ENCODE results near the gene MAST3. TPM values are rescaled to one million over a fixed set of nuclear protein-coding genes. Genes with fewer than 3 reads are reported as not detected.

The MAST3 gene
- total and polyA plus RNA-seq, 12 donors = 1.6 to 19.1 (median 11.4) TPM

DNA sequence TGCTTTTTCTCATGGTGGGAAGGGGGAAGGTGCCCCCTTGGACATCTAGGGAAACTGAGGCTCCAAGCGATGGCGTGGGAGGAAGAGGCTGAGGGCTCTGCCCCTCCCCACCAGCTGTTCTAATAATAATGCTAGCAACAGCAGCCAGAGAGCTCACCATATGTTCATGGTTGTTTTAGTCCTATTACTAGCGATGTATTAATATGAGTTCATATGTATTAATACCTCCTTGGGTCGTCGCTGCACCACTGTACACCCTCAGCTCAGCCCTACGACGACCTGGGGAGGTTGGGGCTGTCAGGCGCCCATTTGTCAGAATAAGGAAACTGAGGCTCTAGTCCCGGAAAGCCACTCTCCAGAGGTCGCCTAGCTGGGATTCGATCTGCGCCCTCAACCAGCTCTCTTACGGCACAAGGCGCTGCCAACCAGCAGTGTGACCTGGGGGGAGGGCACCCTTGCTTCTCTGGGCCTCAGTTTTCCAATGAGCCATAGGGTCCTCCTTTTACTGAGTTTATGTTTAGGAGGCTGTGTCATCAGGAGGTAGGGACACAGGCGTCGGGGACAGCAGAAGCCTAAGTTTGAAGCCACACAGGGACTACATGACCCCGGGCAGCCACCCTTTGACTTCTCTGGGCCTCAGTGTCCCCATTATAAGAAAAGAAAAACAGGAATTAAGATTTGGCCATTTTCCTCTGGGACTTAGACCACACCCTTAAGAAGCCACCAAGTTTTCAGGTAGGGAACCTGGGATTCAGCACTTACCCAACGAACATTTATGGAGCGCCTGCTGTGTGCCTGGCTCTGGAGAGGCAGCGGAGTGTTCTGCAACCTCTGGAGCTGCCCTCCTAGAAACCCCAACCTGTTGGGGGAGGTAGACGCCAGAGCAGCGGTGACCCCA is 664 bp downstream of the MAST3 start:
- Histone ChIP-seq H3K9me3 (replicated peaks in 1 of 3) (no peaks in the 10 kb centered on the region), H3K4me1 (replicated peaks in 1 of 2) (peaks cover 7 to 16% of the 10 kb centered on the region in 2 donors), H3K27ac (no peak overlapping the region), H3K27me3 (no peaks in the 10 kb centered on the region), H3K4me3 (peak overlapping the region in 2 of 4 donors; percentile 43 to 69), H3K36me3 (replicated peaks in 1 of 2) (no peaks in the 10 kb centered on the region)
- peak in 1 of 7 donors; percentile 22 for DNase-seq
- intact Hi-C loops (cut with DNase I) = no loop called here
- TF ChIP-seq CTCF (IDR thresholded peaks at IDR 0.05) (no peak), POLR2A (IDR thresholded peaks at IDR 0.05) (no peak)
- WGBS, 4 donors = 39 to 50% (median 41%) methylated on average over 11 to 22 of the region's 22 CpGs

- H3K27ac ChIP-seq = no peak overlapping the region
- 13 to 20% (median 16%) methylated on average over 14 to 34 of the region's 34 CpGs for WGBS, 4 donors
Observed at GRCh38 chr19:18098891-18099622, 1.5 kb downstream of the MAST3 start.

DNA sequence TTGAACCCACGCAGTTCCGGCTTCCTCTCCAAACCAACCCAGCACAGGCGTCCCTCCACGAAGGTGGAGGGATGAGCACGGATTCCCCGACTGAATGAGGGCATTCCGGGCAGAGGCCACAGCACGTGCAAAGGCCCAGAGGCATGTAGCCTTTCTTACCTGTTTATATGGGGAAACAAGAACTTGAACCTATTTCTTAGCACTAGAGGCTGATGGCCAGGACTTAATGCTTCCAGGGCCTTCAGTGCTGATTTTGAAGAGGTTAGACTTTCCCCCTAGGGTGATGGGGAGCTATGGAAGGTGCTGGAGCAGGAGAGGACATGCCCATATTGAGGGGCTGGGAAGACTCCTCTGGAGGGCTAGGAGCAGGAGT is 2.0 kb downstream of the MAST3 start:
- WGBS, 4 donors = 75 to 86% (median 78%) methylated on average over 8 of the region's 8 CpGs
- no peaks in the 10 kb centered on the region for H3K36me3 ChIP-seq (replicated peaks in 1 of 2)
- H3K27ac ChIP-seq = no peak overlapping the region
- no peak for TF ChIP-seq CTCF (IDR thresholded peaks at IDR 0.05)
- TF ChIP-seq POLR2A (IDR thresholded peaks at IDR 0.05) = no peak
- H3K4me1 ChIP-seq (replicated peaks in 1 of 2) = peaks cover 8 to 24% of the 10 kb centered on the region in 2 donors
- DNase-seq = no peak
- intact Hi-C loops (cut with DNase I) = no loop called here
- no peak overlapping the region for H3K4me3 ChIP-seq
- no peaks in the 10 kb centered on the region for H3K9me3 ChIP-seq (replicated peaks in 1 of 3)
- H3K27me3 ChIP-seq = no peaks in the 10 kb centered on the region

More at GRCh38 chr19:18098891-18099622, 1.5 kb downstream of the MAST3 start:
- Histone ChIP-seq H3K4me1 (replicated peaks in 1 of 2) (peaks cover 7 to 20% of the 10 kb centered on the region in 2 donors), H3K9me3 (replicated peaks in 1 of 3) (no peaks in the 10 kb centered on the region), H3K27me3 (no peaks in the 10 kb centered on the region), H3K36me3 (replicated peaks in 1 of 2) (no peaks in the 10 kb centered on the region), H3K4me3 (peak overlapping the region in 1 of 4 donors; percentile 69)
- no peak for TF ChIP-seq CTCF (IDR thresholded peaks at IDR 0.05)
- no peak for TF ChIP-seq POLR2A (IDR thresholded peaks at IDR 0.05)
- peak in 2 of 7 donors; percentile 16 to 27 for DNase-seq
- intact Hi-C loops (cut with DNase I) = no loop called here

DNA sequence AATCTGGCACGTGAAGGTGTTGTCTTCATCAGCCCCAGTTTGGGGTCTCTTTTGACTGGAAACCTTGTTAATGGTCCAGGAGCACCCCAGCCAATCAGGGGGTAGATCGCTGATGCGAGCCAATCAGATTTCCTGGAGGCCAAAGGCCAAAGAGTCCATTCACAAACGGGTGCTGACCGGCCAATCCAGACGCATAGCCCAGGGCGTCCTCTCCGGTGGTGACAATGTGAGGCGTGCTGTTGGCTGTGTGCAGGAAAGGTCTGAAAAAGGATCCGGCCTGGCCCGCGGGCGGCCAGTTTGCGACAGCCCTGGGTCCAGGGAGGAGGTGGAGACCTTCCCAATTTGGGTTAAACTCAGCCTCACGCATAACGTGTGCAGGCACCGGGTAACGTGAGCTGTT is 3.1 kb downstream of the MAST3 start:
- no peaks in the 10 kb centered on the region for H3K36me3 ChIP-seq (replicated peaks in 1 of 2)
- 71 to 74% (median 73%) methylated on average over 15 to 18 of the region's 18 CpGs for WGBS, 4 donors
- TF ChIP-seq CTCF (IDR thresholded peaks at IDR 0.05) (no peak), POLR2A (IDR thresholded peaks at IDR 0.05) (no peak)
- H3K27me3 ChIP-seq = no peaks in the 10 kb centered on the region
- no peak for DNase-seq
- no peaks in the 10 kb centered on the region for H3K9me3 ChIP-seq (replicated peaks in 1 of 3)
- no peak overlapping the region for H3K4me3 ChIP-seq
- intact Hi-C loops (cut with DNase I) = no loop called here
- peaks cover 12 to 27% of the 10 kb centered on the region in 2 donors for H3K4me1 ChIP-seq (replicated peaks in 1 of 2)
- H3K27ac ChIP-seq = no peak overlapping the region
